ENCODE results near the gene CELF2.

Gene CELF2

DNA sequence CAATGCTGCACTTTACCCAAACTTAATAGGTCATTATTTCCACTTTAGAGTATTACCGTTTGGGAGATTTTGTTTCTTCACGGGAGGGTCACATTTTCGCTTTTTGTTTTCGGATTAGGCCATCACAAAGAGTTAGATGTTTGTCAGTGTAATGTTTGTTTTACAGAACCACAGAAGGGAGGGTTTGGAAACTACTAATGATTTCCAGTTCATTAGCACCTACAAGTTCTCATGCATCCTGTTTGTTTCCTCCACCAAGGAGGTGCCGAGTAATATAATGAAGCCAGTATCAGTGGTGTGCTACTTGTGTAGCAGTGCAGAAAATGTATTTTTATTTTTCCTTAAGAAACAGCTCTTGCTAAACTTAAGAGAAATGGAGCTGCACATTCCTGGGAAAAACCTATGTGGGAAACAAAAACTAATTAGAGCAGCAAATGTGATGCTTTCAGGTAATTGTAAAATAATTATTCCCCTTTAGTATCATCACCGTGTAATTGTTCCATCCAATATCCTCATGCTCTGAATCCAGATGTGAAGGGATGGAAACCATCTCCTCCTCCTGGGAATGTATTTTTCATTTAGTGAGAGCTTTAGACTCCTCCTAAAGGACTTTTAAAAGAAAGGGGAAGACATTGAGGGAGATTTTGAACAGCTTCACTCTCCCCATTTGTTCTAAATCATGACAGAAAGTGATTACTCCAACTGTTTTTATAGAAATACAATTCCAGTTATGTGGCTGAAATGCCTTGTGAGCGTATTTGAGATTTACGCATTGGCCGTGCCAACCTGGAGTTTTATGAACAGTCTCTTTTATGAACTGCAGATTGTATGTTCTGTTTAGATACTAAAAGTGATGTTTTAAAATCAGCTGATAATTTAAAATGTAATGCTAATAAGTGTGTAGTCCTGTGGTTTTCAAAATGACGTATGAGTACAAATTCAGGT lies 5.6 kb downstream of the CELF2 start:
- DNase-seq: no peak

DNA sequence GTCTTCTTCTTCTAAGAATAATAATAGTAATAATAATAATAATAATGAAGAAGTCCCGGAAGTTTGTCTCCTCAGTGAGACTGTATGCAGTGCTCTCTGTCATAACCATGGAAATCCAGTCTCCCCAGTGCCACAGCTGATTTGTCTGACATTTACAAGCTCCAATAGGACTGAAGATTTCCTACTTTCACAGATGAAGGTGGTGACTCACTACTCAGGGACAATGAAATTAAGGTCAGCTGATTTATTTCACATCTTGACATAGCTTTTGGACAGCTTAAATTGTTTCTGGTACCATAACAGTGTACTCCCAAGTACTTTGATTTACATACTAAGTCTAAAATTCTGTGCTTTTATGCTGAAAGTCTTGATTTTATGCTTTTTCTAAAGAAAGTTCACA lies 6.9 kb downstream of the CELF2 start:
- no peak for DNase-seq

DNA sequence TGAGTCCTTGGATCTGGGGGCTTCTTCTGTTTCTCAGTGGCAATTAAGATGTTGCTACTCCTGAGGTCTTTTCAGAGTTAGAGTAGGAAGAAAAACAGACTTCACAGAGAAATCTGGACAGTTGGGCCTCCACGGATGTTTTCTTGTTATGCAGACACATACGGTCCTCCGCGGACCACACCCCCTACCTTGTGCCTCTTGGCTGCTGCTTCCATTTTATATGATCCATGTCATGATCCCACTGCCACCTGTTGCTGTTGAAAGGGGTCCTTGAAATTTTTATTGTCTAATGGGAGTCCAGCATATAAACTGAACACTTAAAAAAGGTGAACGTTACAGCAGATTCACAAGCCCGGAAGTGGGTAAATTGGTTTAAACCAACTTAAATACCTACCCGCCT lies 8.3 kb downstream of the CELF2 start:
- no peak for DNase-seq

DNA sequence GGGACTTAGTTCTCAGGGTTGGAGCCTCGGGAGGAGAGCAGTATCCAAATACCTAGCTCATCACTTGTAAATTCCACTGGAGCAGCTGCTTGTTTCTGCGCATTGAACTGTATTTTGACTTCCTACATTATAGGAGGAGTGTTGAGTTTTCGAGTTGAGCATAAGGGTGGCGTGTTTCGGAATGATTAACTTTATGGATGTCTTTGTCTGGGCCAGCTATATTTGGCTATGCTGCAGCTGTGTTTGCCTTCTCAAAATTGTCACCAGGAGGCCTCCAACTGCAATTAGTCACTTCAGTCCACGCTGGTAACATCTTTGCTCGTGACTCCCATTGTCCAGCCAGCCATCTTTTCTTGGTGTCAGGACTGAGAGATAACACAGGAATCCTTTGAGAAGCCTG lies 9.1 kb downstream of the CELF2 start:
- no peak for DNase-seq

DNA sequence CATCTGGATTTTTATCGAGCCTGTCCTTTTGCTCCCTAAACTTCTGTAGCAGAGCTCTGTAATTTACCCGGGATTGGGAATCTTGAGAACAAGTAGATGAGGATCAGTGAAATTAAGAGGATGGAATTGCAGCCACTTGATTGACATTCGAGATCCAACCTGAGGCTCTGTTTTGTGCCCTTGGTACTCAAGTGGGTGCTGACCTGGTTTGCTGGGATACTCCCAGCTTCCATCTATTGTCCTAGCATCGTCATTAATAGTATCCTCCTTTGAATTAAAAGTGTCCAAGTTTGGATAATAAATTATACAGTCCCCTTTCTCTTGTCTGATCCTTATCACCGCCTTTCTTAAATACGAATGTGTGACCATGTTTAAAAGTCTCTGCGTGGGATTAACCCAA lies 17.1 kb downstream of the CELF2 start:
- no peak for DNase-seq

DNA sequence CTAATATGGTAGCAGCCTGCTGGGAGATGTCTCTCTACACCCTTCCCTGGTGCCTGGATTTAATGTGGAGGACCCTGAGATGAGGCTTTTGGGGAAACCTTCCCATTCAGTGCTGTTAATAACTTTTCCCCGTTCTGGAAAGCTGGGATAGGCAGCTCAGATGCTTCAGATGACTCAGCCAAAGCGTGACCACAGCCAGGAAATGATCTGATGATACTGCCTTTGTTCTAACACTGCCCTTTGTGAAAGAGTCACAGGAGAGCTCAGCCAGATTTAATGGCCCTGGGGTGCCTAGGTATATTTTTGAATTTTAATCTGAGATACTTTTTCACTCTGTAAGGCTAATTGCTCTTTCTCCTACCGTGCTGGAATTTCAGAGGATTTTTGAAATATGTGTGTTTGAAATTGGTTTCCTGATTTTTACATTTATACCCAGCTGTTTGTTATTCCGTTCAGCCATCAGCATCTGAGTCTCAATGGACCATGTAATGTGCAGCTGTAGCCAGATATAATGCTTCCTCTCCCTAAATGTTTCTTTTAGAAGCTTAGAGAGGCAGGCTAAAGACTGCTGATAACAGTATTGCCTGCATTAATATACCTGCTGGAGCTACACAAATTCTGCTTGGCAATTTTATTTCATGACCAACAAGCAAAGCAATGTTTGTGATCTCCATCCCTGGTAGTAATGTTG lies 17.8 kb downstream of the CELF2 start:
- no peak for DNase-seq

DNA sequence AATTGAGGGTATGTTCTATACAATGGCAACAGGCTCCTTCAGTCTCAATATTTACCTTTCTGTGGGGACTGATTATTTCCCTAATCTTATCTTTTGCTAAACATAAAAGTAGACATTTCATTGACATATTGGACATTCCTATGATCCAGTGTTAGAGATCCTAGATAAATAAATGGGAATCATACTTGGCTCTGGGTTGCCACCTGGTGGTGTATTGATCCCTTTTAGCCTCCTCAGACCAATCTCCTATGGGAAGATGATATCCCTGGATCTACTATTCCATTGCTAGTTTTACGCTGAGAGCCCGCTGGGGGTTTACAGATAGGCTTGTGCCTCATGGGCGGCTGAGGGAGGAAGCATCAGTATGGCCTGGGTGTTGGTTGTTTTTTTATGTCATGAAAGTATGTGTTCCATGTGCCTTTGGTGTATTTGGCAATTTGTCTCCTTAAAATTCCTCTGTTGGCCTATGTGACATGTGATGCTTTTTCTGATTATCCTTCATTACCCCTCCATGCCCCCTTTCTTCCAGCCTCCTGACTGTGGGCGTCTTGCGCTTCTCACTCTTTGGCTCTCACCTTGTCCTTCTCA lies 18.8 kb downstream of the CELF2 start:
- no peak for DNase-seq

DNA sequence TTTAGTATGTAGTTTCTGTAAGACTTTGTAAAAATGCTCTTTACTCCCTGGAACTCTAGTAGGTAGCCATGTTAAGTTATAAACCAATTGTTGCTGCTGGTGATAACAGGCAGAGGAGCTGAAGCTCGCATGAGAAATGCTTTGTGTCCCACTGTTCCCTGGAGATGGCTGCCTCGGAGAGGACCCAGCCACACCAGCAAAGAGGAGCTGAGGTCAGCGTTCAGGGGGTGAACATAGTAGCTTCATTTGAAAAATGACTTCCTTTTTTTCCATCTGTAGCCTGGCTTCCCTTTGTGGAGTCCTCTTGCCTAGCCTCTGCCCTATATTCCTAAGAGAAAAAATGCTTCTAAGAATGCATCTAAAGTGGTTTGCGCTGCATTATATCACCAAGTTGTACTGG lies 20.3 kb downstream of the CELF2 start:
- no peak for DNase-seq

DNA sequence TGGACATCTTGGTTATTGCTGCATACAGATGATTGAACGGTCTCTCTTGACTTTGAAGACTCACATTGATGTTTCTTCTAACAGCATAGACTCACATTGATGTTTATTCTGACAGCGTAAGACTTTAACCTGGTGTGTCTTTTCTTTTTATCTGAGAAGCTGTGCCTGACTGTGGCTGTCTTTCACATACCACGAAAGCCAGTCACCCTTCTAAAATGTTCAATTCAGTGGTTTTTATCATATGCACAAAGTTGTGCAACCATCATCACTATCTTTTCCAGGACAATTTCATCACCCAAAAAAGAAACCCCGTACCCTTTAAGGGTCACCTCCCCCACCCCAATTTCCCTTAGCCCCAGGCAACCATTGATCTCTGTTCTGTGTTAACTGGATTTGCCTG lies 24.7 kb downstream of the CELF2 start:
- DNase-seq: no peak

DNA sequence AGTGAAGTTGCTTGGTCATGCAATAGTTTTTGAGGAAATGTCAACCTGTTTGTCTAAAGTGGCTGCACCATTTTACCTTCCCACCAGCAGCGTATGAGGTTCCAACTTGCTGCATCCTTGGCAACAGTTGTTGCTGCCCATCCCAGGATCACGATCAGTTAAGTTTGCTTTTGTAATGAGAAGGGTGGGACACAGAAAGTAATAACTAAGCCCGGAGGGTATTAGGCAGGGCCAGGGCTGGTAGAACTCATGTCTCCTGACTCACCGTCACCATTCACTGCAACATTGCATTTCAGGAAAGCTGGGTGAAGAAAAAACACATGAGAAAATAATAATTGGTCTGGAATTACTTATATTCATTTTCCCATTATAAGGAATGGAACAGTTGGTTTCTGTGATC lies 25.4 kb downstream of the CELF2 start:
- no peak for DNase-seq

DNA sequence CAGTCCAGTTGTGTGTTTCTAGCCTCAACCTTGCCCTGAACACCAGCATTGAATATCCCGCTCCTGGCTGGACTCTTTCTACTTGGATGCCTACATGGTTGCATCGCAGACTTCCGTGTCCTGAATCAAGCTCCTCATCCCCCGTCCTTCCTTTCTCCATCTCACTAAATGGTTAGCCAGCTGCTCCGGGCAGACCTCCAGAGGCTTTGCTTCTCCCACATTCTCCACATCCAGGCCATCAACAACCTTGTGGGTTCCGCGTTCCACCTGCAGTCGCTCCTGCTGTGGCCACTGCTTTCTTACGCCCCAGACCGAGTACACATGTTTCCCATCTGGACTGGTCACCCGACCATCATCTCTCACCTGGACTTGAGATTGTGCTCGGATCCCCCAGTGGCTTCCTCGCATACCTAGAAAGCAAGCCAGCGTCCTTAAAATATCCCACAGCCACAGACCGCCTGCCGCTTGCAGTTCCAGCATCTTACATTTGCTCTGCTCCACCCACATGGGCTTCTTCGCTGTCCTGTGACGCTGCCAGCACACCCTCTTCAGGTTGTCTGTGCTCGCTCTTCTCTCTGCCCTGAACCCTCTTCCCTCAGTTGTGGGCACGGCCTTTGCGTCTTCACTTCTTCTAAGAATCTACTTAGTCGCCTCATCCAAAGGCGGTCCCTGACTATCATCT lies 25.9 kb downstream of the CELF2 start:
- DNase-seq: no peak

DNA sequence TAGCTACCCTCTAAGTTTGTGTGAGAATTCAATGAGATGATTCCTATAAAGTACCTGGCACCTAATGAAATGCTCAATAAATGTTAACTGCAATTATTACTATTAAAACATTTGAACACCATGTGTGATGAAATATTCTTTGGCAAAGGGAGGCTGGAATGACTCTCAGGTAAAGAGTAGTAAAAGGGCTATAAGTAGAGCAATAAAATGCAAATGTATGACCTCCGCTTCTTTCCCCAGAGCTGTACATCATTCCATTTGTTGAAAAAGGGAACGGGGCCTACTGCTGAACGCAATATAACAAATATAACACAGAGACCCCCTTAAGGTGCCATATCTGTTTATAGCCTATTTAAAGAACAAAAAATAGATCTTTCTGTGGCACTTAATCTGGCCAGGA lies 27.8 kb downstream of the CELF2 start:
- DNase-seq: no peak

DNA sequence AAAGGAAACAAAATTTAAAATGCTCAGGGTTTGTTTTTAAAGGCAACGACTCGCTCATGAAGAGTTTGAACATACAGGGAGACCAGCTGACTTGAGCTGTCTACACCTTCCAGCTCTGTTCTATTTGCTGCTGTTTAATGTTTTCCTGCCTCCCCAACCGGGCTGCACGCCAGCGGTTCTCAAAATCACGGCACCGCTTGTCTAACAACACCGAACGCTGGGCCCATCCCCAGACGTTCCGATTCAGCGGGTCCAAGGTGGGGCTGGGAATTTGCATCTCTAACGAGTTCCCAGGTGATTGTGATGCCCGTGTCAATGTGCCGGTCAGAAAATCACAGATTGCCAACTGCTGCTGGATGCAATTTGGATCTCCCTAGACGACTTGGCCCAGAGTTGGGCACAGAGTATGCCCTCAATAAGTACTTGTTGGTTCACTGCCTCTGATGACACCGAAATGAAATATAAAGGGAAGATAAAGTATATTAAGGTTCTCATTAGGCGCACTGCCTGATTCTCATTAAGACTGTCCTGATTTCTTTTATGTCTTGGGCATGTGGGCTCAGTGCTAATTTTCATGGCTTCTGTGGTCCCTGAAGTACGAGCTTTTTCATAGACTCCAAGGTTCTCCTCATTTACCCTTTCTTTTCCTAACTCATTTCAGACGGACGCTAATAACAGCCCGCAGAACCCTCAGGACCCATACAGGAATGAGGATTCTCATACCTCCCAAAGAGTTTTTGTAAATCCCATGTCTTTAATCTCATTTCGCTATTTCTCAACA lies 28.5 kb downstream of the CELF2 start:
- no peak for DNase-seq

DNA sequence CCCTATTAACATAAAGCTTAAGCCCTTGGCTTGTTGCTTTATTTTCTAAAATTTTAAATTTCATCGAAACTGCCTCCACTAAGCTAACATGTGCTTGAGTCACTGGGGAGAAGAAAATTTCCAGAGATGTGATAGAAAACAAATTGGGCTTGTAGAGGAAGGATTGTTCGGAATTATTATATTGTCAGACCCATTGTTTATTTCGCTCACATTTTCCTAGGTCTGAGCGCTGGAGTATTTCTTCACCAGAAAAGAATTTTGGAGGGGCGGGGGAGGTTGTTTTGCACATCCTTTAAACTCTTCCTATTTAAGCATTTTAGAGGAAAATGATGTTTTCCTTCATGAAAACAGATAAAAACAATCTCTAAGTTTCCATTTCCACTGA lies 29.1 kb downstream of the CELF2 start:
- no peak for DNase-seq

DNA sequence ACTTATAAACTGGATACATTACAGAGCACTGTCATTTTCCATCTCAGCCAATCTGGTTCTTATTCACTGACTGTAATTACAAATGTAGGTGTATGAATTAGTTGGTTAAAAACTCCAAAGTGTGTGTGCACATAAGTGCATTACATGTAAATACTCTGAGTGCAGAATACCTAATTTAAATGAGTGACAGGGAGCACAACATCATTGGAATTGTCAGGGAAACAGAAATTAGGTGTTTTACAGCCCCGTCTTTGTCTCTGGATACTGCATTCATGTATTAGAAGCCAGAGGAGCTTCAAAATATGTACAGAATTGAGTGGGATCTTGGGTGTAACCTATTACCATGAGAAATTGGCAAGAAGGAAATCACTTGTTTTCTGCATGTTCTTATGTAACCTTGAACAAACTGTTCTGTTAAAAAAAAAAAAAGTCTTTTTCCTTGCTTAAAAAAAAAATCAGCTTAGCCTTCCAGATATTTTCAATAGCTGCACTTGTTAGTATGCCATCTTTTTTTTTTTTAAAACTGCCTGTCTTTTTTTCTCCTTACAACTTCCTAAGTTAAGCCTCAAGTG lies 31.1 kb downstream of the CELF2 start:
- DNase-seq: no peak

DNA sequence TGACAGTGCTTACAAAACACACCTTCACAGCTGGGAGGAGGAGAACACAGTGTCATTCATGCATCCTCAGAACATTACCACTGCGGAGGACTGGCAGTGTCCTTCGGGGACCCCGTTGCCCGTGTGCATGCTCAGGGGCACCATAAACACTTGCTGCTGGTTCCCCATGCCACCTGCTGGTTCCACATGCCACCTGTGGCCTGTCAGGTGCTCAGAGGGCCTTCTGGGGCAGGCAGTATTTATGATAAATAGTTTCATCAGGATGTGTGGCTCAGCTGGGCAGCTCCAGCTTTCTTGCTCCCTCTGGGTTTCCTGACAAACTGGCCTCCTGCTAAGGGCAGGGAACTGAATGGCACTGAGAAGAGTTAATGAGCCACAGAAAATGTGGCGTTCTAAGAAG lies 32.1 kb downstream of the CELF2 start:
- DNase-seq: no peak

DNA sequence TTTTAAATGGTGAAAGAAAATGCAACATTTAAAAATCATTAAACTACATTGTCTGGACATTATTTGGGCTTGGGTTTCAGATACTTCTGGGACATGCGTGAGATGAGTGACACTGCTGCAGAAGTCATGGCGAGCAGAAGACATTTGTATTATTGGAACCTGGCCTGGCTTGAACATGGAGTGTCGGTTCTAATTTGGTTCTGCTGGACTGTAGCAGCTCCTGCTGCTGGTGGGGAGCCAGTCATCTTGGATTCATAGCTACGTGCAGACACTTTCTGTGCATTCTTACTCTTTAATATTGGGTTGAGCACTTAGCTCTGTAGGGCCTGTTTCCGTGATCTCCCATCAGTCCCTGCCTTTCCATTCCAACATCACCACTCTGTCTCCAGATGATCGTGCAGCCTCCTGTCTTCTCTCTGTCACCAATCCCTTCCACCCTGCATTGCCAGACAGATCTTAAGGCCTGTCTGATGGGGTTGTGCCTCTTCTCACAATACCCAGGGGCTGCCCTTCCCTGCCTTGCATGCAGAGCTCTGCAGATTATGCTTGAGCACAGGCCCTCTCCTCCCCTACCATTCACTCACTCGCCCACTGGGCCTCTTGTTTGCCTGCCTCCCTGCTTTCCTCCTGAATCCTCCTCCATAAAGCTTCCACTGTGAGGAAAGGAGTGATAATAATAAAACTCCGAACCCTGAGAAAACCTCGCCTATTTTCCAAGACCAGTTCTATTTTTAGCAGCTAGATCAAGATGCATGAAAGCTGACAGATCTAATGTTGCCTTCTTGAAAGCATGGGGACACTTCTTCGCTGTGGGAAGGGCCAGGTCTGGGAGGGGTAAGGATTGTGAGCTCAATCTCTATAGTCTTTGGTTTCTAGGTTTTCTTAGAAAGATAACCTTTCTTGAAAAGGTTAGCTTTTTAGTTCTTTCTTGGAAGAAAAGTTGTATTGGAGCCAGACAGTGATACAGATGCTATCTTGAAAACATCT lies 32.9 kb downstream of the CELF2 start:
- no peak for DNase-seq

DNA sequence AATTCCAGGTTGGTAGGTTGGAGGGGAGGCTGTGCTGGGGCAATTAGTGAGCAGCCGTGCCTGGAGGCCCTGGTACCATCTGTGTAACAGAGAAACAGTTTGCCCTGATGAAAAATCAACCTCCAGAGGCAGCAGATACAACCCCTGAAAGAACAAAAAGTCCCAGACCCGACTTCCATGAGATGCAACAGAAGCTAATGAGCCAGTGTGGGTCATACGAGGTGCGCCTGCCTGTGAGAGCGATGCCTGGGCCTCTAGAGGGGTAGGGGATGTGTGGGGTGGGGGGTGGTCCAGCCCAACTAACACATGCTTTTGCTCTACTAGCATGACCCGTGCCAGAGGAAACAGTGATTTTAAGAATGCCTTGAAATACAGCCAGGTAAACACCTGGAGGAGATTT lies 39.3 kb downstream of the CELF2 start:
- DNase-seq: no peak

DNA sequence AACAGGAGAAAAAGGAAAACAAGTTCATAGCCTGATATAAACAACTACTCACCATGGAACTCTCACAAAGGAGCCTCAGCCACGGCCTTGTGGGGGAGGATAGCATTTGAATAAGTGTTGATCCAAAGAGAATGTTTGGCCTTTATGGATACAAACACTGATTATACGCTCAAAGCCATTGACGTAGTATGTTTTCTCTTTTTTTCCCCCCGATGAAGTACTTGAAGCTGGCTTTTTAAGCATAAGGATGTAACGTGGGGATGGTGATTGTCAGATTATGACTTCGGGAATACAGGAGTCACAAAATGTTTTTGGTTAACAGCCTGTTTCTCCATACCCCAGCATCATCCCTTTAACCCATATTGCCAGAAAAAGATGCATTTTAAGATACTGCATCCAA lies 39.8 kb downstream of the CELF2 start:
- no peak for DNase-seq

DNA sequence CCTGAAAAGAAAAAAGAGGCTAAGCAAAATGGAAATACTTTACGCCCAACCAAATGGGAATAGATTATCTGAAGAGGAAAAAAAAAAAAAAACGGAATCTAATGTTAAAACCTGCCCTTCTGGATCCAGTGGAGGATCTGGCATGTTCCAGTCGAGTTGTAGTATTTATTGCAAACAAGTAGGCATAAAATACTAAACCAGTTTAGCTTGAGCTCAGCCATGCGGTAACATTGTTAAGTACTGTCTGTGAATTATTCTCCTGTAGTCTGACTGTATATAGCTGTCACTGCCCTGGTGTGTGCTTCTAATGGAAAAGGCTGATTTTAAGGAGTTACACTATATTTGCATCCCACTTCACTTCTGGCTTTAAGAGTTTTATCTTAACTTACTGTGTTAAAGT lies 40.3 kb downstream of the CELF2 start:
- DNase-seq: no peak

DNA sequence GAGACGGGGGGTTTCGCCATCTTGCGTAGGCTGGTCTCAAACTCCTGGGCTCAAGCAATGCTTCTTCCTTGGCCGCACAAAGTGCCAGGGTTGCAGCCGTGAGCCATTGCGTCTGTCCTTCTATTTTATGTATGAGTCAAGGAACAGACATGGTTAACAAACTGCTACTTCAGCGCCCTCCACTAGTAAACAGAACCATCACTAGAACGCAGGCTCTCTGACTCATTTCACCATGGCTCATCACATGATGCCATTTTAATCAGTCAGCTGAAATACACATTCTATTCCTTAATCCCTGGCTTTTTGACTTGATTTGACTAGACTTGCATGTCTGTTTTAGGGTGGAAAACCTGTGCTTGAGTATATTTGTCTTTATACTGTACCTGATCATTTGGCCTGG lies 41.3 kb downstream of the CELF2 start:
- DNase-seq: no peak
